Measurements from ENCODE around the gene MRPS34. TPM values are rescaled to one million over a fixed set of nuclear protein-coding genes. Genes with fewer than 3 reads are reported as not detected.
A peak's percentile ranks its signal among the peaks of the same experiment; 100 is the strongest.

Gene MRPS34
- total and polyA plus RNA-seq, 9 of the 15 experiments (the other 6 are each of a cell fraction or from before 2014, with no cell fraction given): 5.2 to 334 (median 92.8) TPM

DNA sequence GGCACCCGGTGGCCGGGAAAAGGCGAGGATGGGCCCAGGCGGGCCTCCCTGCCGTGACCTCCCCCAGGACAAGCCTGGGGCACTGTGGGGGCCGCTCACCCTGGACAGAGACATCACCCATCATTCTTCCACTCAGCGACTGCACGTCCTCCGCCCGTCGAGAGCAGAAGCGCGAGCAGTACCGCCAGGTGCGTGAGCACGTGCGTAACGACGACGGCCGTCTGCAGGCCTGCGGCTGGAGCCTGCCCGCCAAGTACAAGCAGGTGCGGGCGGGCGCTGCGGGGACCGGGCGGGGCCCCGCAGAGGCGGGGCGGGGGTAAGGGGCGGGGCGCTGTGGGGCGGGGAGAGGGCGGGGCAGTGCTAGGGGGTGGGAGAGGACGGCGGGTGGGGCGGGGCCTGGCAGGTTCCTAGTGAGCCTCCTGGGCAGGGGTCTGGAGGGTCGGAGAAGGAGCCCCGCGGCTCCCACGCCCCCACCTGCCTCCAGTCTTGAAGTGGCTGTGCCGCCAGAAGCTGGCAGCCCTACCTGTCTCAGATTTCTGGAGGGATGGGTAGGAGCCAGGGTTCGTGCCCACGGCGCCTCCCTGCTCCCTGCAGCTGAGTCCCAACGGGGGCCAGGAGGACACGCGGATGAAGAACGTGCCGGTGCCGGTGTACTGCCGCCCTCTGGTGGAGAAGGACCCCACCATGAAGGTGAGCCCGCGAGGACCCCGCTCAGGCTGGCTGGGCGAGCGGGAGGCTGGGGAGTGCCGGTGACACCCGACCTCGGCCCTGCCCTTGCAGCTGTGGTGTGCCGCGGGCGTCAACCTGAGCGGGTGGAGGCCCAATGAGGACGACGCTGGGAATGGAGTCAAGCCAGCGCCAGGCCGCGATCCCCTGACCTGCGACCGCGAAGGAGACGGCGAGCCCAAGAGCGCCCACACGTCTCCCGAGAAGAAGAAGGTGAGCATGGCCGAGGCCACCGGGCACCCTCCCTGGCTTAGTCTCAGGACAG is 9.1 kb downstream of the MRPS34 start (continued):
- TF ChIP-seq, protein P1, sequence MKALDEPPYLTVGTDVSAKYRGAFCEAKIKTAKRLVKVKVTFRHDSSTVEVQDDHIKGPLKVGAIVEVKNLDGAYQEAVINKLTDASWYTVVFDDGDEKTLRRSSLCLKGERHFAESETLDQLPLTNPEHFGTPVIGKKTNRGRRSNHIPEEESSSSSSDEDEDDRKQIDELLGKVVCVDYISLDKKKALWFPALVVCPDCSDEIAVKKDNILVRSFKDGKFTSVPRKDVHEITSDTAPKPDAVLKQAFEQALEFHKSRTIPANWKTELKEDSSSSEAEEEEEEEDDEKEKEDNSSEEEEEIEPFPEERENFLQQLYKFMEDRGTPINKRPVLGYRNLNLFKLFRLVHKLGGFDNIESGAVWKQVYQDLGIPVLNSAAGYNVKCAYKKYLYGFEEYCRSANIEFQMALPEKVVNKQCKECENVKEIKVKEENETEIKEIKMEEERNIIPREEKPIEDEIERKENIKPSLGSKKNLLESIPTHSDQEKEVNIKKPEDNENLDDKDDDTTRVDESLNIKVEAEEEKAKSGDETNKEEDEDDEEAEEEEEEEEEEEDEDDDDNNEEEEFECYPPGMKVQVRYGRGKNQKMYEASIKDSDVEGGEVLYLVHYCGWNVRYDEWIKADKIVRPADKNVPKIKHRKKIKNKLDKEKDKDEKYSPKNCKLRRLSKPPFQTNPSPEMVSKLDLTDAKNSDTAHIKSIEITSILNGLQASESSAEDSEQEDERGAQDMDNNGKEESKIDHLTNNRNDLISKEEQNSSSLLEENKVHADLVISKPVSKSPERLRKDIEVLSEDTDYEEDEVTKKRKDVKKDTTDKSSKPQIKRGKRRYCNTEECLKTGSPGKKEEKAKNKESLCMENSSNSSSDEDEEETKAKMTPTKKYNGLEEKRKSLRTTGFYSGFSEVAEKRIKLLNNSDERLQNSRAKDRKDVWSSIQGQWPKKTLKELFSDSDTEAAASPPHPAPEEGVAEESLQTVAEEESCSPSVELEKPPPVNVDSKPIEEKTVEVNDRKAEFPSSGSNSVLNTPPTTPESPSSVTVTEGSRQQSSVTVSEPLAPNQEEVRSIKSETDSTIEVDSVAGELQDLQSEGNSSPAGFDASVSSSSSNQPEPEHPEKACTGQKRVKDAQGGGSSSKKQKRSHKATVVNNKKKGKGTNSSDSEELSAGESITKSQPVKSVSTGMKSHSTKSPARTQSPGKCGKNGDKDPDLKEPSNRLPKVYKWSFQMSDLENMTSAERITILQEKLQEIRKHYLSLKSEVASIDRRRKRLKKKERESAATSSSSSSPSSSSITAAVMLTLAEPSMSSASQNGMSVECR (CRISPR knock-in tag; IDR thresholded peaks at IDR 0.05): peak; percentile 49; the same call in 1 of the 2 replicates
- no peak for TF ChIP-seq BRCA1 (IDR thresholded peaks at IDR 0.05)
- TF ChIP-seq BRCA1 (CRISPR knock-in tag; IDR thresholded peaks at IDR 0.05): 0 out of 2 replicates have a peak, but pooled peaks have one; percentile 7
- peak; percentile 29; the same call in 1 of the 2 replicates for TF ChIP-seq RBFOX2 (IDR thresholded peaks at IDR 0.05; ENCODE audit: low read depth, low read length)
- no peak for TF ChIP-seq YY1 (IDR thresholded peaks at IDR 0.05; ENCODE audit: borderline replicate concordance in 1 of 3, control insufficient read depth in 1 of 3, extremely low read depth in 1 of 3, insufficient read depth in 3 of 3, insufficient read length in 1 of 3, insufficient replicate concordance in 2 of 3, low read depth in 1 of 3, low read length in 2 of 3)
- TF ChIP-seq, protein P2, sequence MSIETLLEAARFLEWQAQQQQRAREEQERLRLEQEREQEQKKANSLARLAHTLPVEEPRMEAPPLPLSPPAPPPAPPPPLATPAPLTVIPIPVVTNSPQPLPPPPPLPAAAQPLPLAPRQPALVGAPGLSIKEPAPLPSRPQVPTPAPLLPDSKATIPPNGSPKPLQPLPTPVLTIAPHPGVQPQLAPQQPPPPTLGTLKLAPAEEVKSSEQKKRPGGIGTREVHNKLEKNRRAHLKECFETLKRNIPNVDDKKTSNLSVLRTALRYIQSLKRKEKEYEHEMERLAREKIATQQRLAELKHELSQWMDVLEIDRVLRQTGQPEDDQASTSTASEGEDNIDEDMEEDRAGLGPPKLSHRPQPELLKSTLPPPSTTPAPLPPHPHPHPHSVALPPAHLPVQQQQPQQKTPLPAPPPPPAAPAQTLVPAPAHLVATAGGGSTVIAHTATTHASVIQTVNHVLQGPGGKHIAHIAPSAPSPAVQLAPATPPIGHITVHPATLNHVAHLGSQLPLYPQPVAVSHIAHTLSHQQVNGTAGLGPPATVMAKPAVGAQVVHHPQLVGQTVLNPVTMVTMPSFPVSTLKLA (conservative IDR thresholded peaks at IDR 0.05): 0 out of 4 replicates have a peak, but pooled peaks of 1 of the 2 experiments have one; percentile 27
- TF ChIP-seq CBFA2T3 (IDR thresholded peaks at IDR 0.05): peak; percentile 28; the same call in 1 of the 2 replicates
- no peak for TF ChIP-seq TAF7 (tag; IDR thresholded peaks at IDR 0.05)
- no peak for TF ChIP-seq MTA2 (IDR thresholded peaks at IDR 0.05; ENCODE audit: low read depth)
- peak; percentile 95 for TF ChIP-seq L3MBTL2 (IDR thresholded peaks at IDR 0.05)
- TF ChIP-seq ZBTB1 (CRISPR knock-in tag; IDR thresholded peaks at IDR 0.05; ENCODE audit: borderline replicate concordance, low read depth): peak; percentile 54; the same call in 1 of the 2 replicates
- TF ChIP-seq MYC (IDR thresholded peaks at IDR 0.05; ENCODE audit: low read depth, low read length): peak; percentile 34; the same call in 1 of the 2 replicates
- no peak for TF ChIP-seq MYC (CRISPR knock-in tag; IDR thresholded peaks at IDR 0.05; ENCODE audit: borderline replicate concordance, low read depth)
- TF ChIP-seq EHMT2 (IDR thresholded peaks at IDR 0.05): no peak
- TF ChIP-seq ZFX (CRISPR knock-in tag; IDR thresholded peaks at IDR 0.05): peak; percentile 73
- no peak for TF ChIP-seq ZNF445 (CRISPR knock-in tag; IDR thresholded peaks at IDR 0.05; ENCODE audit: low read depth)
- TF ChIP-seq, protein P3, sequence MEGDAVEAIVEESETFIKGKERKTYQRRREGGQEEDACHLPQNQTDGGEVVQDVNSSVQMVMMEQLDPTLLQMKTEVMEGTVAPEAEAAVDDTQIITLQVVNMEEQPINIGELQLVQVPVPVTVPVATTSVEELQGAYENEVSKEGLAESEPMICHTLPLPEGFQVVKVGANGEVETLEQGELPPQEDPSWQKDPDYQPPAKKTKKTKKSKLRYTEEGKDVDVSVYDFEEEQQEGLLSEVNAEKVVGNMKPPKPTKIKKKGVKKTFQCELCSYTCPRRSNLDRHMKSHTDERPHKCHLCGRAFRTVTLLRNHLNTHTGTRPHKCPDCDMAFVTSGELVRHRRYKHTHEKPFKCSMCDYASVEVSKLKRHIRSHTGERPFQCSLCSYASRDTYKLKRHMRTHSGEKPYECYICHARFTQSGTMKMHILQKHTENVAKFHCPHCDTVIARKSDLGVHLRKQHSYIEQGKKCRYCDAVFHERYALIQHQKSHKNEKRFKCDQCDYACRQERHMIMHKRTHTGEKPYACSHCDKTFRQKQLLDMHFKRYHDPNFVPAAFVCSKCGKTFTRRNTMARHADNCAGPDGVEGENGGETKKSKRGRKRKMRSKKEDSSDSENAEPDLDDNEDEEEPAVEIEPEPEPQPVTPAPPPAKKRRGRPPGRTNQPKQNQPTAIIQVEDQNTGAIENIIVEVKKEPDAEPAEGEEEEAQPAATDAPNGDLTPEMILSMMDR (IDR thresholded peaks at IDR 0.05 in 2 of 3, conservative IDR thresholded peaks at IDR 0.05 in 1 of 3; ENCODE audit: insufficient read depth in 2 of 3, low read depth in 1 of 3, low read length in 3 of 3): peak; percentile 35 to 55 (median 43); a peak in 4 of 6 replicates
- 0 out of 2 replicates have a peak, but pooled peaks have one; percentile 33 for TF ChIP-seq SMAD4 (CRISPR knock-in tag; conservative IDR thresholded peaks at IDR 0.05)
